OCI-LY1 (cell line): ENCODE results near the gene AP3S1.

Experiments used
- H2AFZ ChIP-seq: fragments of 200-600 bp; sonication (generic), shearing (Covaris generic); 2 replicates; pipeline ENCODE4 v1.6.0; 2014; ENCODE audit warnings: antibody characterized with exemption, mild to moderate bottlenecking, low read length
- H3F3A ChIP-seq: fragments of 200-600 bp; sonication (generic), shearing (Covaris generic); 2 replicates; pipeline ENCODE4 v1.6.0; 2014; ENCODE audit warnings: mild to moderate bottlenecking, antibody characterized with exemption, low read length, moderate library complexity; ENCODE audit not compliant: insufficient read depth
- H3K27ac ChIP-seq: fragments of 200-600 bp; sonication (generic); 2 replicates; pipeline ENCODE4 v1.5.1; 2014; ENCODE audit warnings: low read length, mixed run types, mild to moderate bottlenecking, low read depth; ENCODE audit not compliant: poor library complexity, severe bottlenecking
- H3K27me3 ChIP-seq: fragments of 200-600 bp; sonication (generic); 2 replicates; pipeline ENCODE4 v1.6.0; 2014; ENCODE audit warnings: antibody characterized with exemption, mild to moderate bottlenecking, low read length, moderate library complexity; ENCODE audit not compliant: insufficient read depth
- H3K36me3 ChIP-seq: fragments of 200-600 bp; sonication (generic); 2 replicates; pipeline ENCODE4 v1.6.1; 2014; ENCODE audit warnings: mild to moderate bottlenecking, antibody characterized with exemption, low read length, moderate library complexity, mixed read lengths; ENCODE audit not compliant: insufficient read depth
- H3K4me1 ChIP-seq: fragments of 200-600 bp; sonication (generic); 2 replicates; pipeline ENCODE4 v1.5.1; 2014; ENCODE audit warnings: mild to moderate bottlenecking, low read length, moderate library complexity; ENCODE audit not compliant: insufficient read depth, severe bottlenecking
- H3K4me2 ChIP-seq: fragments of 200-600 bp; sonication (generic), shearing (Covaris generic); 2 replicates; pipeline ENCODE4 v1.6.1; 2014; ENCODE audit warnings: low read length
- H3K4me3 ChIP-seq: fragments of 200-600 bp; sonication (generic); 2 replicates; pipeline ENCODE4 v1.5.1; 2014; ENCODE audit warnings: low read length, low read depth, mild to moderate bottlenecking, mixed read lengths; ENCODE audit not compliant: poor library complexity, severe bottlenecking
- H3K79me2 ChIP-seq: fragments of 200-600 bp; shearing (Covaris generic); 2 replicates; pipeline ENCODE4 v1.6.1; 2016; ENCODE audit warnings: mixed run types, low read length, mixed read lengths; ENCODE audit not compliant: insufficient read depth
- H3K9ac ChIP-seq: fragments of 200-600 bp; sonication (generic), shearing (Covaris generic); 2 replicates; pipeline ENCODE4 v1.6.1; 2014; ENCODE audit warnings: mild to moderate bottlenecking, low read length, mixed read lengths
- H3K9me2 ChIP-seq: fragments of 200-600 bp; sonication (generic), shearing (Covaris generic); 2 replicates; pipeline ENCODE4 v1.6.1; 2014; ENCODE audit warnings: low read depth, mild to moderate bottlenecking, low read length, mixed read lengths
- H3K9me3 ChIP-seq: fragments of 200-600 bp; shearing (Covaris generic); 2 replicates; pipeline ENCODE4 v1.6.1; 2014; ENCODE audit warnings: low read length, mixed read lengths
- H4K20me1 ChIP-seq: fragments of 200-600 bp; sonication (generic), shearing (Covaris generic); 2 replicates; pipeline ENCODE4 v1.6.0; 2016; ENCODE audit warnings: mild to moderate bottlenecking, low read length; ENCODE audit not compliant: insufficient read depth
- EZH2 ChIP-seq: fragments of 200-600 bp; sonication (generic), shearing (Covaris generic); IDR thresholded peaks from 2 replicates; pipeline ENCODE4 v1.8.0; 2017; ENCODE audit warnings: borderline replicate concordance, mixed run types, mild to moderate bottlenecking, antibody characterized with exemption, low read length, moderate library complexity, mixed read lengths
- TF ChIP-seq, protein P1 (sequence below): fragments of 200-600 bp; sonication (generic), shearing (Covaris generic); IDR thresholded peaks from 2 replicates; pipeline ENCODE4 v1.5.1; 2017; ENCODE audit warnings: mild to moderate bottlenecking, antibody characterized with exemption, low read length, moderate library complexity, mixed read lengths

AP3S1 gene

DNA sequence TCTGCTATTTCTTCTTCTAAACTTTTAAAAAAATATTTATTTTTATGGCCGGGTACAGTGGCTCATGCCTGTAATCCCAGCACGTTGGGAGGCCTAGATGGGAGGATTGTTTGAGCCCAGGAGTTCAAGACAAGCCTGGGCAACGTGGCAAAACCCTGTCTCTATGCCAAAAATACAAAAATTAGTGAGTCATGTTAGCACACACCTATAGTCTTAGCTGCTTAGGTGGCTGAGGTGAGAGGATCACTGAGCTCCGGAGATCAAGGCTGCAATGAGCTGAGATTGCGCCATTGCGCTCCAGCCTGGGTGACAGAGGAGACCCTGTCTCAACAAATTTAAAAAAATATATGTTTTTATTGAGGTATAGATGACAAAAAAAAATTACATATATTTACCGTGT, 5.6 kb downstream of the AP3S1 start:
- H3K4me1 ChIP-seq = peaks cover 46% of the 10 kb centered on the region
- TF ChIP-seq, protein P1, sequence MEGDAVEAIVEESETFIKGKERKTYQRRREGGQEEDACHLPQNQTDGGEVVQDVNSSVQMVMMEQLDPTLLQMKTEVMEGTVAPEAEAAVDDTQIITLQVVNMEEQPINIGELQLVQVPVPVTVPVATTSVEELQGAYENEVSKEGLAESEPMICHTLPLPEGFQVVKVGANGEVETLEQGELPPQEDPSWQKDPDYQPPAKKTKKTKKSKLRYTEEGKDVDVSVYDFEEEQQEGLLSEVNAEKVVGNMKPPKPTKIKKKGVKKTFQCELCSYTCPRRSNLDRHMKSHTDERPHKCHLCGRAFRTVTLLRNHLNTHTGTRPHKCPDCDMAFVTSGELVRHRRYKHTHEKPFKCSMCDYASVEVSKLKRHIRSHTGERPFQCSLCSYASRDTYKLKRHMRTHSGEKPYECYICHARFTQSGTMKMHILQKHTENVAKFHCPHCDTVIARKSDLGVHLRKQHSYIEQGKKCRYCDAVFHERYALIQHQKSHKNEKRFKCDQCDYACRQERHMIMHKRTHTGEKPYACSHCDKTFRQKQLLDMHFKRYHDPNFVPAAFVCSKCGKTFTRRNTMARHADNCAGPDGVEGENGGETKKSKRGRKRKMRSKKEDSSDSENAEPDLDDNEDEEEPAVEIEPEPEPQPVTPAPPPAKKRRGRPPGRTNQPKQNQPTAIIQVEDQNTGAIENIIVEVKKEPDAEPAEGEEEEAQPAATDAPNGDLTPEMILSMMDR = no peak
- TF ChIP-seq EZH2 = no peak
- H3K9me3 ChIP-seq = no peaks in the 10 kb centered on the region
- peaks cover 28% of the 10 kb centered on the region; the same call in 1 of the 2 replicates for H3K79me2 ChIP-seq
- no peak overlapping the region for H2AFZ ChIP-seq
- no peak overlapping the region for H3K4me2 ChIP-seq
- H4K20me1 ChIP-seq = no peaks in the 10 kb centered on the region
- H3K9me2 ChIP-seq = no peaks in the 10 kb centered on the region
- no peaks in the 10 kb centered on the region for H3K36me3 ChIP-seq
- H3K9ac ChIP-seq = no peak overlapping the region
- H3K27me3 ChIP-seq = no peaks in the 10 kb centered on the region
- no peaks in the 10 kb centered on the region; the same call in 1 of the 2 replicates for H3F3A ChIP-seq
- no peak overlapping the region for H3K27ac ChIP-seq
- H3K4me3 ChIP-seq = no peak overlapping the region

DNA sequence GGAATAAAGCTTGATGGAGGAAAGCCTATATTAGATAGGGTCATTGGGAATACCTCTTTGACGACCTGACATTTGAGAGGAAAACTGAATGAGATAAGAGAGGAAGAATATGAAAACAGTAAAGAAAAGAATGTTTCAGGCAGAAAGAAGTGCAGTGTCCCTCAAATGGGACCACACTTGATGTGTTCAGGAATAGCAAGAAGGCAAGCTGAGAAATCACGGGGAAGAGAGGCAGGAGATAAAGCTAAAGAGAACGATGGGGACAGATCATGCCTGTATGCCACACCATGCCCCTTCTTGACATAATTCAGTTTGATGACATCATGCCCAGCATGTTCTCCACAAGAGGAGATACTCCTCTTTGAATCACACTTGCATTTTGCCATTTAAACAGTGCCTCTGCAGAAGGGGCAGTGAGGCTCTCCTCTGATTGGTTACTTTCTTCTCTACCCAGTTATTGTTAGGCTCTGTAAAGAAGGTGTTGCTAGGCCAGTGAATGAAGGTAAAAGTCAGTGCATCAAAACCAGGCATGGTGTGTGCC, 7.6 kb downstream of the AP3S1 start:
- H2AFZ ChIP-seq = no peak overlapping the region
- H3F3A ChIP-seq = no peaks in the 10 kb centered on the region
- no peak overlapping the region for H3K4me3 ChIP-seq
- H3K79me2 ChIP-seq = peaks cover 24% of the 10 kb centered on the region; the same call in 1 of the 2 replicates
- peaks cover 4% of the 10 kb centered on the region; the same call in 1 of the 2 replicates for H3K9me3 ChIP-seq
- TF ChIP-seq, protein P1 = no peak
- TF ChIP-seq EZH2 = no peak
- no peaks in the 10 kb centered on the region for H4K20me1 ChIP-seq
- H3K9ac ChIP-seq = no peak overlapping the region
- no peak overlapping the region for H3K4me2 ChIP-seq
- peaks cover 28% of the 10 kb centered on the region for H3K4me1 ChIP-seq
- no peak overlapping the region for H3K27ac ChIP-seq
- H3K9me2 ChIP-seq = no peaks in the 10 kb centered on the region
- H3K27me3 ChIP-seq = no peaks in the 10 kb centered on the region
- H3K36me3 ChIP-seq = no peaks in the 10 kb centered on the region

DNA sequence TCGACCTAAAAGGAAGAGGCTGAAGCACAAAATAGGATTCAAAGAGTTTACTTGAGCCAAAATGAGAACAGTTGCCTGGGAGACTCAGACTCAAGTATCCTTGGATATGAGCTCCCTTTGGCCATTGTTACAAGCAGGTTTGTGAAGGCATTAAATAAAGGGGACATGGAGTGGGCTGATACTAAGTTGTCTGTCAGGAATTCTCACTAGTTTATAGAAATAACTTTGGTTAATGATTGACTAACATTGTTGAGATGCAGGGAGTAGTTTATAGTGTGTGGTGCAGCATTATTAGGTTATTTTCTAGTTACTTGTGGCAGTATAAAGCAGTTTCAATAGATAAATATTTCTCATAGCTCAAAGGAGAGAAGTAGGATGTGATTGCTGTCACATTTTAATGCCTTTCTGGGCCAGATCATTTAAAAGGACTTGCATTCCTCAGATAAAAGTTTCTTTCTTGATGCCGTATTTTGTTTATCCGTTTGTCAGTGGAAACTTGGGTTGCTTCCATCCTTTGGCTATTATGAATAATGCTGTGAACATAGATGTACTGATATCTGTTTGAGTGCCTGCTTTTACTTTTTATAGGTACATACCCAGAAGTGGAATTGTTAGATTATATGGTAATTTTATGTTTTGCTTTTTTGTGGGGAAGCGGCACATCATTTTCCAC, 9.1 kb downstream of the AP3S1 start:
- Histone ChIP-seq H3K9me3 (peaks cover 4% of the 10 kb centered on the region; the same call in 1 of the 2 replicates), H3K79me2 (peaks cover 24% of the 10 kb centered on the region; the same call in 1 of the 2 replicates), H3F3A (no peaks in the 10 kb centered on the region), H3K9ac (no peak overlapping the region), H3K27ac (no peak overlapping the region), H3K9me2 (no peaks in the 10 kb centered on the region), H3K4me2 (no peak overlapping the region), H2AFZ (no peak overlapping the region), H4K20me1 (no peaks in the 10 kb centered on the region), H3K4me3 (no peak overlapping the region), H3K36me3 (no peaks in the 10 kb centered on the region), H3K4me1 (peaks cover 13% of the 10 kb centered on the region), H3K27me3 (no peaks in the 10 kb centered on the region)
- TF ChIP-seq, protein P1 = no peak
- TF ChIP-seq EZH2 = no peak
